GM18502 (cell line): ENCODE results near the gene NISCH.

Source experiments
- ATAC-seq: cut with Tn5 transposase; IDR thresholded peaks from one replicate; pipeline ENCODE4 v1.9.1; 2021; ENCODE audit warnings: mild to moderate bottlenecking; ENCODE audit not compliant: unreplicated experiment, poor library complexity

NISCH gene

GRCh38 chr3:52469001-52469400, 13.6 kb downstream of the NISCH start:
- no peak for ATAC-seq

- no peak for ATAC-seq
These were observed 15.5 kb downstream of the NISCH start for GRCh38 chr3:52470920-52471319.

GRCh38 chr3:52471371-52472238, 16.2 kb downstream of the NISCH start:
- ATAC-seq: no peak

GRCh38 chr3:52472239-52473000, 17.0 kb downstream of the NISCH start:
- no peak for ATAC-seq

- ATAC-seq: no peak
These were observed 17.6 kb downstream of the NISCH start for GRCh38 chr3:52473026-52473425.

GRCh38 chr3:52477076-52477795, 21.8 kb downstream of the NISCH start:
- ATAC-seq: no peak

GRCh38 chr3:52477796-52478095, 22.3 kb downstream of the NISCH start:
- ATAC-seq: no peak

- ATAC-seq: no peak
These were observed 23.9 kb downstream of the NISCH start for GRCh38 chr3:52479037-52479876.

GRCh38 chr3:52479877-52480575, 24.6 kb downstream of the NISCH start:
- ATAC-seq: no peak

GRCh38 chr3:52480768-52481715, 25.6 kb downstream of the NISCH start:
- ATAC-seq: no peak

- ATAC-seq: no peak
These were observed 26.6 kb downstream of the NISCH start for GRCh38 chr3:52481819-52482521.

GRCh38 chr3:52483081-52483480, 27.7 kb downstream of the NISCH start:
- ATAC-seq: no peak

GRCh38 chr3:52483577-52484381, 28.4 kb downstream of the NISCH start:
- no peak for ATAC-seq

- no peak for ATAC-seq
These were observed 29.5 kb downstream of the NISCH start for GRCh38 chr3:52484680-52485461.

GRCh38 chr3:52487050-52487787, 31.8 kb downstream of the NISCH start:
- no peak for ATAC-seq
